Upper lobe of right lung (tissue), 1 donor: ENCODE results near the gene SAP30BP. TPM values are rescaled to one million over a fixed set of nuclear protein-coding genes. Genes with fewer than 3 reads are reported as not detected.

Experiments used
- ATAC-seq: fragments of 200-7000 bp; cut with Tn5 transposase; one replicate; pipeline ENCODE4 v1.9.1; 2020; ENCODE audit warnings: mild to moderate bottlenecking, moderate library complexity
- DNase-seq: peaks from one replicate; pipeline ENCODE4 v3.0.0-alpha.2; 2020
- H3K27ac ChIP-seq: fragments of 200-600 bp; one replicate; pipeline ENCODE4 v1.8.0; 2022
- H3K27me3 ChIP-seq: fragments of 200-600 bp; one replicate; pipeline ENCODE4 v1.8.0; 2022; ENCODE audit warnings: mild to moderate bottlenecking
- H3K36me3 ChIP-seq: fragments of 200-600 bp; one replicate; pipeline ENCODE4 v1.8.0; 2022
- H3K4me1 ChIP-seq: fragments of 200-600 bp; one replicate; pipeline ENCODE4 v1.8.0; 2022
- H3K4me3 ChIP-seq: fragments of 200-600 bp; one replicate; pipeline ENCODE4 v1.8.0; 2022; ENCODE audit warnings: mild to moderate bottlenecking
- H3K9me3 ChIP-seq: fragments of 200-600 bp; one replicate; pipeline ENCODE4 v1.8.0; 2022
- intact Hi-C: fragments of 100-400 bp; cut with DNase I; formaldehyde crosslinking; loops from one replicate; pipeline ENCODE4 v1.11.0; 2022
- total RNA-seq: library from RNA; stranded (reverse); fragmentation: NEBNext Ultra II Directional; extraction: Animal tissue kit (Norgen Biotek cat#: 25700); gene quantifications from one replicate; pipeline ENCODE4 v1.2.1, GENCODE V29; 2021
- TF ChIP-seq, protein P1 (sequence below): fragments of 200-600 bp; IDR thresholded peaks from one replicate; pipeline ENCODE4 v1.8.0; 2022; ENCODE audit warnings: antibody characterized with exemption
- donor health status: DM: no; HTN: yes; CAD: no; lungs with severe emphysema.

SAP30BP gene
- total RNA-seq, 1 donor from 2014 or later = 71.4 TPM

DNA sequence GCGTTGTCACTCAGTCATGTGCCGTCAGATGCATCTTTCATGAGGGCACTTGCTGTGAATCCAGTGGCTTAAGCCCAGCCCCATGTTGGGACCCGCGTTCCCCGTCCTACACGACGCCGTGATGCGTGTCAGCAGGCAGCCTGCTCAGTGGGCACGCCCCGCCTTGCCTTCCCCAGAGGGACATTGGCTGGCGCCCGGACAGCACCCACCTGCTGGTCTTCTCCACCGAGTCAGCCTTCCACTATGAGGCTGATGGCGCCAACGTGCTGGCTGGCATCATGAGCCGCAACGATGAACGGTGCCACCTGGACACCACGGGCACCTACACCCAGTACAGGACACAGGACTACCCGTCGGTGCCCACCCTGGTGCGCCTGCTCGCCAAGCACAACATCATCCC is 62.9 kb downstream of the SAP30BP start:
- Histone ChIP-seq H3K9me3 (no peaks in the 10 kb centered on the region), H3K36me3 (no peaks in the 10 kb centered on the region), H3K27ac (no peak overlapping the region), H3K4me3 (no peak overlapping the region), H3K4me1 (no peaks in the 10 kb centered on the region), H3K27me3 (no peaks in the 10 kb centered on the region)
- TF ChIP-seq, protein P1, sequence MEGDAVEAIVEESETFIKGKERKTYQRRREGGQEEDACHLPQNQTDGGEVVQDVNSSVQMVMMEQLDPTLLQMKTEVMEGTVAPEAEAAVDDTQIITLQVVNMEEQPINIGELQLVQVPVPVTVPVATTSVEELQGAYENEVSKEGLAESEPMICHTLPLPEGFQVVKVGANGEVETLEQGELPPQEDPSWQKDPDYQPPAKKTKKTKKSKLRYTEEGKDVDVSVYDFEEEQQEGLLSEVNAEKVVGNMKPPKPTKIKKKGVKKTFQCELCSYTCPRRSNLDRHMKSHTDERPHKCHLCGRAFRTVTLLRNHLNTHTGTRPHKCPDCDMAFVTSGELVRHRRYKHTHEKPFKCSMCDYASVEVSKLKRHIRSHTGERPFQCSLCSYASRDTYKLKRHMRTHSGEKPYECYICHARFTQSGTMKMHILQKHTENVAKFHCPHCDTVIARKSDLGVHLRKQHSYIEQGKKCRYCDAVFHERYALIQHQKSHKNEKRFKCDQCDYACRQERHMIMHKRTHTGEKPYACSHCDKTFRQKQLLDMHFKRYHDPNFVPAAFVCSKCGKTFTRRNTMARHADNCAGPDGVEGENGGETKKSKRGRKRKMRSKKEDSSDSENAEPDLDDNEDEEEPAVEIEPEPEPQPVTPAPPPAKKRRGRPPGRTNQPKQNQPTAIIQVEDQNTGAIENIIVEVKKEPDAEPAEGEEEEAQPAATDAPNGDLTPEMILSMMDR = no peak
- intact Hi-C loops = no loop called here
- ATAC-seq = no peak
- no peak for DNase-seq

DNA sequence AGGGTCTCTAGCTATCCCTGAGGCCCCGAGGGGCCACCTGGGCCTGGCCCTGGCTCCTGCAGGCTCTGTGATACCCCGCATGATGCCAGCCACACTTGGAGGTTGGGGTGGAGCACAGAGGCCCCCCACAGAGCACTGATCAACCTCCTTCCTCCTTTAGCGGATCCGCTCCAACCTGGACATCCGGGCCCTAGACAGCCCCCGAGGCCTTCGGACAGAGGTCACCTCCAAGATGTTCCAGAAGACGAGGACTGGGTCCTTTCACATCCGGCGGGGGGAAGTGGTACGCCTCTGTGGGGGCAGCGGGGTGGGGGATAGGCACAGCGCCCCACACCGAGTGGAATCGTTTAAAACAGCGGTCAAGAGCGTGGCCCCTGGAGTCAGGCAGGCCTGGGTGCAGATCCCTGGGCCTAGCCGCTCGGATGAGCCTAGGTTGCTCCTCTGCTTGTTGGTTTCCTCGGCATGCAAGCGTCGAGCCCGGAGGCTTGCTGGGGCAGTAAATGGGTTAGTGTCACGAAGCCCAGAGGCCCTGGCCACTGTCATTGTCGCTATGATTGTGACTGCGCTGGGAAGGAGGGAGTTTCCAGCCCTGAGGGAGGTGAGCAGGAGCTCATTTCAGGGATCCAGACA is 64.1 kb downstream of the SAP30BP start:
- intact Hi-C loops = no loop called here
- H3K9me3 ChIP-seq = no peaks in the 10 kb centered on the region
- DNase-seq (no peak), ATAC-seq (no peak)
- H3K27ac ChIP-seq = no peak overlapping the region
- H3K36me3 ChIP-seq = no peaks in the 10 kb centered on the region
- TF ChIP-seq, protein P1 = no peak
- H3K4me3 ChIP-seq = no peak overlapping the region
- no peaks in the 10 kb centered on the region for H3K27me3 ChIP-seq
- no peaks in the 10 kb centered on the region for H3K4me1 ChIP-seq

DNA sequence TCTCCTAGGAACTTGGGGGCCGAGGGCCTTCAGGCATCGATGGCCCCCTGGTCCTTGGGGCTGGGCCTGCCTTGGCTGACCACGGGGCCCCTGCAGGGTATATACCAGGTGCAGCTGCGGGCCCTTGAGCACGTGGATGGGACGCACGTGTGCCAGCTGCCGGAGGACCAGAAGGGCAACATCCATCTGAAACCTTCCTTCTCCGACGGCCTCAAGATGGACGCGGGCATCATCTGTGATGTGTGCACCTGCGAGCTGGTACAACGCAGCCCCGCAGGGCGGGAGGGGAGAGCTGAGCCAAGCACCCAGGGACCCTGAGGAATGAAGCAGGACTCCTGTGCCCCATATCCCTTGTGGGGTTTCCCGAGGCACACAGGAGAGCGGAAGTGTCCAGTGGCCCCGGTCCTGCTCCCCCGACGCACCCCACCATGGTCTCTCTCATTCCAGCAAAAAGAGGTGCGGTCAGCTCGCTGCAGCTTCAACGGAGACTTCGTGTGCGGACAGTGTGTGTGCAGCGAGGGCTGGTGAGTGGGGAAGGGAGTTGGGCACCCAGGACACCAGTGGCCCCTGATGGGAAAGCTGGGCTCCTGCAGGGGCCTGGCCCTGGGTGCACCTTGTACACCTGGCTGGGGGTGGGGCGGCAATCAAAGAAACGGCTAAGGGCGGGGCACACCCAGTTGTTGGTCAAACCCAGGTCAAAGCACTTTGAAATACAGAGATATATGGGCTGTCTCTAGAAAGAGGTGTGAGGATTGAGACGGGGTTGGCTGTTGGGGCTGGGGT is 64.8 kb downstream of the SAP30BP start:
- ATAC-seq (no peak), DNase-seq (no peak)
- Histone ChIP-seq H3K4me3 (no peak overlapping the region), H3K27me3 (no peaks in the 10 kb centered on the region), H3K27ac (no peak overlapping the region), H3K36me3 (no peaks in the 10 kb centered on the region), H3K4me1 (no peaks in the 10 kb centered on the region), H3K9me3 (no peaks in the 10 kb centered on the region)
- intact Hi-C loops = no loop called here
- TF ChIP-seq, protein P1 = no peak

DNA sequence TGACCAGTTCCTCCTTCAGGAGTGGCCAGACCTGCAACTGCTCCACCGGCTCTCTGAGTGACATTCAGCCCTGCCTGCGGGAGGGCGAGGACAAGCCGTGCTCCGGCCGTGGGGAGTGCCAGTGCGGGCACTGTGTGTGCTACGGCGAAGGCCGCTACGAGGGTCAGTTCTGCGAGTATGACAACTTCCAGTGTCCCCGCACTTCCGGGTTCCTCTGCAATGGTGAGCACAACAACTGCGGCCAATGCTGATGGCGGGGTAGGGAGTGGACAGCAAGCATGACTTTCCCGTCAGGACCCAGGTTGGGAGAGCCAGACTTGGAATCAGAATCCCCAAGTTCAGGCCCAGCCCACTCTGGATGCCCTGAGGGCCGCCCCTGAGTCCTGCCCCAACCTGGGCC is 66.3 kb downstream of the SAP30BP start:
- Histone ChIP-seq H3K27ac (no peak overlapping the region), H3K36me3 (no peaks in the 10 kb centered on the region), H3K4me1 (no peaks in the 10 kb centered on the region), H3K4me3 (no peak overlapping the region), H3K27me3 (no peaks in the 10 kb centered on the region), H3K9me3 (no peaks in the 10 kb centered on the region)
- intact Hi-C loops = no loop called here
- DNase-seq = no peak
- TF ChIP-seq, protein P1 = no peak
- no peak for ATAC-seq

DNA sequence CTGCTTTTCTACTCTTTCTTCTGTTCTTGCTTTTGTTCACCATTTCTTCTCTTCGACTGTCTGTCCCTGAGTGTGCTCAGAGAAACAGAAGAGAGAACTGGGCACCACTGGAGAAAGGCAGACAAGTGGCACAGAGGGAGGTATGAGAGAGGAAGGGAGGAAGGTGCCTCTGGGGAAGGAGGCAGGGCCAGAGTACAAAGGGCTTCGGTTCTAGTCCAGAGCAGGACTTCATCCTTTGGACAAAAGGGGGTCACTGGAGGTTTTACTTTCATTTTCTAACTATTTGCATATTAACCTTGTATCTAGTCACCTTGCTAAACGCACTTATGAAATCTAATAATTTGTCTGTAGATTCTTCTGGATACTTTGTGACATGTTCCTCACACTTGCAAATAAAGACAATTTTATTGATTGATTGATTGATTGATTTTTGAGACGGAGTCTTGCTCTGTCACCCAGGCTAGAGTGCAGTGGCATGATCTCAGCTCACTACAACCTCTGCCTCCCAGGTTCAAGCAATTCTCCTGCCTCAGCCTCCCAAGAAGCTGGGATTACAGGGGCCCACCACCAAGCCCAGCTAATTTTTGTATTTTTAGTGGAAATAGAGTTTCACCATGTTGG is 67.6 kb downstream of the SAP30BP start:
- TF ChIP-seq, protein P1 = no peak
- Histone ChIP-seq H3K9me3 (no peaks in the 10 kb centered on the region), H3K27ac (no peak overlapping the region), H3K36me3 (no peaks in the 10 kb centered on the region), H3K27me3 (no peaks in the 10 kb centered on the region), H3K4me3 (no peak overlapping the region), H3K4me1 (no peaks in the 10 kb centered on the region)
- DNase-seq = no peak
- no peak for ATAC-seq
- intact Hi-C loops = no loop called here
